Measurements from ENCODE around the gene ZFR. TPM values are rescaled to one million over a fixed set of nuclear protein-coding genes. Genes with fewer than 3 reads are reported as not detected.

Gene ZFR
- total and polyA plus RNA-seq, 4 donors: 40.4 to 64.9 (median 59.4) TPM

- no peaks in the 10 kb centered on the region for H3K27me3 ChIP-seq (ENCODE audit: control insufficient read depth in 1 of 2, insufficient read depth in 2 of 2, low read length in 1 of 2)
- H3K4me1 ChIP-seq (ENCODE audit: control insufficient read depth in 1 of 2, insufficient read depth in 2 of 2, low read length in 2 of 2): no peaks in the 10 kb centered on the region
- H3K4me3 ChIP-seq (ENCODE audit: low read length in 2 of 2): no peak overlapping the region
- intact Hi-C loops (cut with DNase I): no loop called here
- WGBS, 2 donors: 69 to 74% methylated on average over 6 of the region's 6 CpGs
- no peak for ATAC-seq (ENCODE audit: low FRiP score)
- no peaks in the 10 kb centered on the region for H3K9me3 ChIP-seq (ENCODE audit: control insufficient read depth, low read length)
- no peak overlapping the region for H3K27ac ChIP-seq (ENCODE audit: low read depth in 1 of 2, low read length in 2 of 2)
- H3K36me3 ChIP-seq (ENCODE audit: control insufficient read depth in 1 of 2, insufficient read depth in 2 of 2, low read length in 1 of 2): no peaks in the 10 kb centered on the region
- DNase-seq: no peak
These were observed 31.0 kb upstream of the ZFR start for GRCh38 chr5:32475334-32476097.

- intact Hi-C loops (cut with DNase I): no loop called here
- 61 to 69% methylated on average over 9 of the region's 9 CpGs for WGBS, 2 donors
These were observed 29.8 kb upstream of the ZFR start for GRCh38 chr5:32474209-32474854.

DNA sequence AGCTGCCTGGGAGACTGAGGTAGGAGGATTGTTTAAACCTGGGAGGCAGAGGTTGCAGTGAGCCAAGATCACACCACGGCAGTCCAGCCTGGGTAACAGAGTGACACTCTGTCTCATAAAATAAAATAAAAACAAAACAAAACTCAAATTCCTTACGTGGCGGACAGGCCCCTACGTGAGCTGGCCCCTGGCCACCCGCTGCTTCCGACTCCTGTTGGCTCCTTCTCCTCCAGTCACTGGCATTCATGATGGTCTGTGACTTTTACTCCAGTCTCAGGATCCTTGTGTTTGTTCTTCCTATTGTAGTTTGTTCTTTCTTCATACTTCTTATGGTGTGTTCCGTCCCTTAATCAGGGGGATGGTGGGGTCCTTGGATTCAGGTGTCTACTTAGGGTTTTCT, 28.5 kb upstream of the ZFR start:
- H3K36me3 ChIP-seq (ENCODE audit: control insufficient read depth in 1 of 2, insufficient read depth in 2 of 2, low read length in 1 of 2): no peaks in the 10 kb centered on the region
- DNase-seq (no peak), ATAC-seq (ENCODE audit: low FRiP score) (no peak)
- WGBS, 2 donors: 80 to 92% methylated on average over 7 of the region's 7 CpGs
- H3K27ac ChIP-seq (ENCODE audit: low read depth in 1 of 2, low read length in 2 of 2): no peak overlapping the region
- no peaks in the 10 kb centered on the region for H3K27me3 ChIP-seq (ENCODE audit: control insufficient read depth in 1 of 2, insufficient read depth in 2 of 2, low read length in 1 of 2)
- no peaks in the 10 kb centered on the region for H3K4me1 ChIP-seq (ENCODE audit: control insufficient read depth in 1 of 2, insufficient read depth in 2 of 2, low read length in 2 of 2)
- intact Hi-C loops (cut with DNase I): no loop called here
- no peak overlapping the region for H3K4me3 ChIP-seq (ENCODE audit: low read length in 2 of 2)
- H3K9me3 ChIP-seq (ENCODE audit: control insufficient read depth, low read length): no peaks in the 10 kb centered on the region

More at GRCh38 chr5:32474209-32474854, 29.8 kb upstream of the ZFR start:
- Histone ChIP-seq H3K27ac (ENCODE audit: low read depth in 1 of 2, low read length in 2 of 2) (no peak overlapping the region), H3K27me3 (ENCODE audit: control insufficient read depth in 1 of 2, insufficient read depth in 2 of 2, low read length in 1 of 2) (no peaks in the 10 kb centered on the region), H3K4me3 (ENCODE audit: low read length in 2 of 2) (no peak overlapping the region), H3K9me3 (ENCODE audit: control insufficient read depth, low read length) (no peaks in the 10 kb centered on the region), H3K36me3 (ENCODE audit: control insufficient read depth in 1 of 2, insufficient read depth in 2 of 2, low read length in 1 of 2) (no peaks in the 10 kb centered on the region), H3K4me1 (ENCODE audit: control insufficient read depth in 1 of 2, insufficient read depth in 2 of 2, low read length in 2 of 2) (no peaks in the 10 kb centered on the region)
- DNase-seq (no peak), ATAC-seq (ENCODE audit: low FRiP score) (no peak)

GRCh38 chr5:32471784-32472183, 27.2 kb upstream of the ZFR start:
- Histone ChIP-seq H3K4me1 (ENCODE audit: control insufficient read depth in 1 of 2, insufficient read depth in 2 of 2, low read length in 2 of 2) (no peaks in the 10 kb centered on the region), H3K27me3 (ENCODE audit: control insufficient read depth in 1 of 2, insufficient read depth in 2 of 2, low read length in 1 of 2) (no peaks in the 10 kb centered on the region), H3K9me3 (ENCODE audit: control insufficient read depth, low read length) (no peaks in the 10 kb centered on the region), H3K36me3 (ENCODE audit: control insufficient read depth in 1 of 2, insufficient read depth in 2 of 2, low read length in 1 of 2) (no peaks in the 10 kb centered on the region), H3K4me3 (ENCODE audit: low read length in 2 of 2) (no peak overlapping the region), H3K27ac (ENCODE audit: low read depth in 1 of 2, low read length in 2 of 2) (no peak overlapping the region)
- 91% methylated on average over 2 of the region's 2 CpGs for WGBS, 2 donors
- DNase-seq: no peak
- intact Hi-C loops (cut with DNase I): no loop called here
- no peak for ATAC-seq (ENCODE audit: low FRiP score)

GRCh38 chr5:32465076-32465475, 20.5 kb upstream of the ZFR start:
- H3K4me1 ChIP-seq (ENCODE audit: control insufficient read depth in 1 of 2, insufficient read depth in 2 of 2, low read length in 2 of 2): no peaks in the 10 kb centered on the region
- ATAC-seq (ENCODE audit: low FRiP score) (no peak), DNase-seq (no peak)
- H3K9me3 ChIP-seq (ENCODE audit: control insufficient read depth, low read length): no peaks in the 10 kb centered on the region
- no peak overlapping the region for H3K27ac ChIP-seq (ENCODE audit: low read depth in 1 of 2, low read length in 2 of 2)
- intact Hi-C loops (cut with DNase I): no loop called here
- WGBS, 2 donors: 86 to 92% methylated on average over 2 of the region's 2 CpGs
- H3K27me3 ChIP-seq (ENCODE audit: control insufficient read depth in 1 of 2, insufficient read depth in 2 of 2, low read length in 1 of 2): no peaks in the 10 kb centered on the region
- H3K36me3 ChIP-seq (ENCODE audit: control insufficient read depth in 1 of 2, insufficient read depth in 2 of 2, low read length in 1 of 2): no peaks in the 10 kb centered on the region
- no peak overlapping the region for H3K4me3 ChIP-seq (ENCODE audit: low read length in 2 of 2)

- Histone ChIP-seq H3K4me3 (ENCODE audit: low read length in 2 of 2) (no peak overlapping the region), H3K36me3 (ENCODE audit: control insufficient read depth in 1 of 2, insufficient read depth in 2 of 2, low read length in 1 of 2) (no peaks in the 10 kb centered on the region), H3K4me1 (ENCODE audit: control insufficient read depth in 1 of 2, insufficient read depth in 2 of 2, low read length in 2 of 2) (no peaks in the 10 kb centered on the region), H3K9me3 (ENCODE audit: control insufficient read depth, low read length) (no peaks in the 10 kb centered on the region), H3K27me3 (ENCODE audit: control insufficient read depth in 1 of 2, insufficient read depth in 2 of 2, low read length in 1 of 2) (no peaks in the 10 kb centered on the region), H3K27ac (ENCODE audit: low read depth in 1 of 2, low read length in 2 of 2) (no peak overlapping the region)
- no peak for DNase-seq
- ATAC-seq (ENCODE audit: low FRiP score): no peak
- WGBS, 2 donors: 40 to 90% methylated on average over 1 of the region's 1 CpG
- intact Hi-C loops (cut with DNase I): no loop called here
These were observed 18.1 kb upstream of the ZFR start for GRCh38 chr5:32462618-32463017.

- no peak overlapping the region for H3K4me3 ChIP-seq (ENCODE audit: low read length in 2 of 2)
- DNase-seq (no peak), ATAC-seq (ENCODE audit: low FRiP score) (no peak)
- intact Hi-C loops (cut with DNase I): no loop called here
- no peaks in the 10 kb centered on the region for H3K4me1 ChIP-seq (ENCODE audit: control insufficient read depth in 1 of 2, insufficient read depth in 2 of 2, low read length in 2 of 2)
- H3K9me3 ChIP-seq (ENCODE audit: control insufficient read depth, low read length): no peaks in the 10 kb centered on the region
- WGBS, 2 donors: 79% methylated on average over 6 of the region's 6 CpGs
- no peaks in the 10 kb centered on the region for H3K27me3 ChIP-seq (ENCODE audit: control insufficient read depth in 1 of 2, insufficient read depth in 2 of 2, low read length in 1 of 2)
- no peak overlapping the region for H3K27ac ChIP-seq (ENCODE audit: low read depth in 1 of 2, low read length in 2 of 2)
- H3K36me3 ChIP-seq (ENCODE audit: control insufficient read depth in 1 of 2, insufficient read depth in 2 of 2, low read length in 1 of 2): no peaks in the 10 kb centered on the region
These were observed 17.0 kb upstream of the ZFR start for GRCh38 chr5:32461441-32462120.

- intact Hi-C loops (cut with DNase I): no loop called here
- no peaks in the 10 kb centered on the region for H3K9me3 ChIP-seq (ENCODE audit: control insufficient read depth, low read length)
These were observed 16.2 kb upstream of the ZFR start for GRCh38 chr5:32460702-32461101.

More at GRCh38 chr5:32460702-32461101, 16.2 kb upstream of the ZFR start:
- Histone ChIP-seq H3K27ac (ENCODE audit: low read depth in 1 of 2, low read length in 2 of 2) (no peak overlapping the region), H3K36me3 (ENCODE audit: control insufficient read depth in 1 of 2, insufficient read depth in 2 of 2, low read length in 1 of 2) (no peaks in the 10 kb centered on the region), H3K27me3 (ENCODE audit: control insufficient read depth in 1 of 2, insufficient read depth in 2 of 2, low read length in 1 of 2) (no peaks in the 10 kb centered on the region), H3K4me3 (ENCODE audit: low read length in 2 of 2) (no peak overlapping the region), H3K4me1 (ENCODE audit: control insufficient read depth in 1 of 2, insufficient read depth in 2 of 2, low read length in 2 of 2) (no peaks in the 10 kb centered on the region)
- 92 to 97% methylated on average over 2 of the region's 2 CpGs for WGBS, 2 donors
- DNase-seq: no peak
- ATAC-seq (ENCODE audit: low FRiP score): no peak
